Panc1 (cell line): ENCODE measurements around the gene DEFB132. TPM values are rescaled to one million over a fixed set of nuclear protein-coding genes. Genes with fewer than 3 reads are reported as not detected.

ENCODE experiments used
- ATAC-seq: fragments of 200-7000 bp; cut with Tn5 transposase; 2 replicates; pipeline ENCODE4 v1.9.1; 2020; ENCODE audit warnings: mild to moderate bottlenecking, moderate library complexity
- BruUV-seq: library from RNA; stranded (reverse); fragments of 400-500 nt; replicated peaks from 2 replicates; lab custom pipeline; 2021; lab: Mats Ljungman, UMichigan
- CTCF ChIA-PET: fragments of 300-600 bp; sonication (Branson Sonifier 250); formaldehyde crosslinking; loops from one replicate; lab custom pipeline; 2022; ENCODE audit warnings: antibody characterized with exemption; lab: Charles Lee
- POLR2A ChIA-PET: fragments of 300-600 bp; sonication (Branson Sonifier 250); formaldehyde crosslinking; loops from one replicate; lab custom pipeline; 2022; ENCODE audit warnings: antibody characterized with exemption; lab: Charles Lee
- DNase-seq: peaks from one replicate; pipeline ENCODE4 v3.0.0-alpha.2; 2010; ENCODE audit warnings: low read depth, low spot score
- H3K27ac ChIP-seq: 2 replicates; pipeline ENCODE4 v1.5.1; 2011; ENCODE audit warnings: mild to moderate bottlenecking, low read length, inconsistent platforms
- H3K27me3 ChIP-seq: fragments of 200-500 bp; sonication (Bioruptor generic); 2 replicates; pipeline ENCODE4 v1.6.0; 2014; ENCODE audit warnings: low read length, inconsistent platforms; ENCODE audit not compliant: control insufficient read depth, insufficient read depth
- H3K36me3 ChIP-seq: fragments of 200-500 bp; sonication (Bioruptor generic); 2 replicates; pipeline ENCODE4 v1.5.1; 2014; ENCODE audit warnings: inconsistent platforms, mild to moderate bottlenecking, low read length, moderate library complexity; ENCODE audit not compliant: control insufficient read depth, insufficient read depth
- H3K4me1 ChIP-seq: 2 replicates; pipeline ENCODE4 v1.5.1; 2011; ENCODE audit warnings: inconsistent platforms, mild to moderate bottlenecking, low read length, moderate library complexity; ENCODE audit not compliant: control insufficient read depth, insufficient read depth
- H3K4me3 ChIP-seq, 2 experiments: 2 replicates each; pipeline ENCODE4 v1.5.1; 2011 to 2012; ENCODE audit warnings: low read depth in 2 of 2, low read length in 2 of 2, mild to moderate bottlenecking in 2 of 2, inconsistent platforms in 1 of 2, moderate library complexity in 1 of 2
- H3K9me3 ChIP-seq: fragments of 200-500 bp; sonication (Bioruptor generic); 2 replicates; pipeline ENCODE4 v1.5.1; 2014; ENCODE audit warnings: low read depth, mild to moderate bottlenecking, inconsistent platforms, low read length, moderate library complexity; ENCODE audit not compliant: control insufficient read depth, insufficient read depth
- POLR2AphosphoS5 ChIP-seq: IDR thresholded peaks from 2 replicates; pipeline ENCODE4 v1.6.1; 2012; ENCODE audit warnings: mild to moderate bottlenecking, low read depth, low read length, moderate library complexity
- SIN3A ChIP-seq: IDR thresholded peaks from 2 replicates; pipeline ENCODE4 v1.6.1; 2012; ENCODE audit warnings: low read depth, mild to moderate bottlenecking, low read length, moderate library complexity, borderline replicate concordance; ENCODE audit not compliant: insufficient read depth
- TCF7L2 ChIP-seq: IDR thresholded peaks from 2 replicates; pipeline ENCODE4 v1.6.1; 2011; ENCODE audit warnings: mild to moderate bottlenecking, low read depth, low read length, inconsistent platforms
- in situ Hi-C: cut with HindIII; loops from 2 replicates; pipeline ENCODE4 v1.10.0; 2016; ENCODE audit warnings: low sequenced_read_pairs, low pct_unique_long_range_greater_than_20kb
- intact Hi-C: fragments of 100-400 bp; cut with micrococcal nuclease; formaldehyde crosslinking; loops from one replicate; pipeline ENCODE4 v1.10.0; 2022; ENCODE audit not compliant: unreplicated experiment
- total RNA-seq: library from RNA; stranded (reverse); gene quantifications from one replicate; pipeline ENCODE4 v1.2.1, GENCODE V29; 2021; ENCODE audit not compliant: unreplicated experiment
- TF ChIP-seq, protein P1 (sequence below), 2 experiments: IDR thresholded peaks; 2 replicates each; pipeline ENCODE4 v1.6.1; 2011 to 2012; ENCODE audit warnings: low read depth in 2 of 2, control low read depth in 1 of 2, low read length in 1 of 2, mild to moderate bottlenecking in 1 of 2, moderate library complexity in 1 of 2; ENCODE audit not compliant: insufficient read depth in 1 of 2
- TF ChIP-seq, protein P2 (sequence below): fragments of 450-650 bp; IDR thresholded peaks from 2 replicates; pipeline ENCODE4 v1.5.1; 2017; ENCODE audit warnings: mild to moderate bottlenecking

DEFB132 gene
- total RNA-seq, 1 experiment from 2014 or later = 0.10 TPM

DNA sequence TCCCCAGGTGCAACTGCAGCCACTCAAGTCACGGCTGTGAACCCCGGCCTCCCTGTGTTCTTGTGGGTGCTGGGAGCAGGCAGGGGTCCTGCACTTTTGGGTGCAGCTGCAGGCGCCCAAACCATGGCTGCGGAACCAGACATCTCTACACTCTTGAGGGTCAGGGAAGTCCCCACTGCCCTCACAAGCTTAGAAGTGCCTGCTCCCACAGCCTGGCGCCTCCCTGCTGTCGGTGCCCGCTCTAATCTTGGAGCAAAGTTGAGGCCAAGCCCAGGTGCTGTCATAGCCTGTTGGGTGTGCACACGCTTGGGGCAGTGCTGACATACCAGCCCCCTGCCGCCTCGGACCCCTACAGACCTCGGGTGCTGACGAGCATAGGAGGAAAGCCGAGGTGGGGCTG lies 6.2 kb downstream of the DEFB132 start:
- no peak overlapping the region for H3K4me3 ChIP-seq
- TF ChIP-seq SIN3A = no peak
- TF ChIP-seq, protein P1, sequence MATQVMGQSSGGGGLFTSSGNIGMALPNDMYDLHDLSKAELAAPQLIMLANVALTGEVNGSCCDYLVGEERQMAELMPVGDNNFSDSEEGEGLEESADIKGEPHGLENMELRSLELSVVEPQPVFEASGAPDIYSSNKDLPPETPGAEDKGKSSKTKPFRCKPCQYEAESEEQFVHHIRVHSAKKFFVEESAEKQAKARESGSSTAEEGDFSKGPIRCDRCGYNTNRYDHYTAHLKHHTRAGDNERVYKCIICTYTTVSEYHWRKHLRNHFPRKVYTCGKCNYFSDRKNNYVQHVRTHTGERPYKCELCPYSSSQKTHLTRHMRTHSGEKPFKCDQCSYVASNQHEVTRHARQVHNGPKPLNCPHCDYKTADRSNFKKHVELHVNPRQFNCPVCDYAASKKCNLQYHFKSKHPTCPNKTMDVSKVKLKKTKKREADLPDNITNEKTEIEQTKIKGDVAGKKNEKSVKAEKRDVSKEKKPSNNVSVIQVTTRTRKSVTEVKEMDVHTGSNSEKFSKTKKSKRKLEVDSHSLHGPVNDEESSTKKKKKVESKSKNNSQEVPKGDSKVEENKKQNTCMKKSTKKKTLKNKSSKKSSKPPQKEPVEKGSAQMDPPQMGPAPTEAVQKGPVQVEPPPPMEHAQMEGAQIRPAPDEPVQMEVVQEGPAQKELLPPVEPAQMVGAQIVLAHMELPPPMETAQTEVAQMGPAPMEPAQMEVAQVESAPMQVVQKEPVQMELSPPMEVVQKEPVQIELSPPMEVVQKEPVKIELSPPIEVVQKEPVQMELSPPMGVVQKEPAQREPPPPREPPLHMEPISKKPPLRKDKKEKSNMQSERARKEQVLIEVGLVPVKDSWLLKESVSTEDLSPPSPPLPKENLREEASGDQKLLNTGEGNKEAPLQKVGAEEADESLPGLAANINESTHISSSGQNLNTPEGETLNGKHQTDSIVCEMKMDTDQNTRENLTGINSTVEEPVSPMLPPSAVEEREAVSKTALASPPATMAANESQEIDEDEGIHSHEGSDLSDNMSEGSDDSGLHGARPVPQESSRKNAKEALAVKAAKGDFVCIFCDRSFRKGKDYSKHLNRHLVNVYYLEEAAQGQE (IDR thresholded peaks at IDR 0.05; ENCODE audit: insufficient read depth in 1 of 2, low read depth in 2 of 2, low read length in 1 of 2) = no peak
- TF ChIP-seq, protein P2, sequence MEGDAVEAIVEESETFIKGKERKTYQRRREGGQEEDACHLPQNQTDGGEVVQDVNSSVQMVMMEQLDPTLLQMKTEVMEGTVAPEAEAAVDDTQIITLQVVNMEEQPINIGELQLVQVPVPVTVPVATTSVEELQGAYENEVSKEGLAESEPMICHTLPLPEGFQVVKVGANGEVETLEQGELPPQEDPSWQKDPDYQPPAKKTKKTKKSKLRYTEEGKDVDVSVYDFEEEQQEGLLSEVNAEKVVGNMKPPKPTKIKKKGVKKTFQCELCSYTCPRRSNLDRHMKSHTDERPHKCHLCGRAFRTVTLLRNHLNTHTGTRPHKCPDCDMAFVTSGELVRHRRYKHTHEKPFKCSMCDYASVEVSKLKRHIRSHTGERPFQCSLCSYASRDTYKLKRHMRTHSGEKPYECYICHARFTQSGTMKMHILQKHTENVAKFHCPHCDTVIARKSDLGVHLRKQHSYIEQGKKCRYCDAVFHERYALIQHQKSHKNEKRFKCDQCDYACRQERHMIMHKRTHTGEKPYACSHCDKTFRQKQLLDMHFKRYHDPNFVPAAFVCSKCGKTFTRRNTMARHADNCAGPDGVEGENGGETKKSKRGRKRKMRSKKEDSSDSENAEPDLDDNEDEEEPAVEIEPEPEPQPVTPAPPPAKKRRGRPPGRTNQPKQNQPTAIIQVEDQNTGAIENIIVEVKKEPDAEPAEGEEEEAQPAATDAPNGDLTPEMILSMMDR = no peak
- no peak for TF ChIP-seq POLR2AphosphoS5
- TF ChIP-seq TCF7L2 = no peak
- ChIA-PET POLR2A (no interaction called here), CTCF (interaction anchor here (0.6 kb wide), 1 partner anchor 23 kb away, joined by 3 read pairs; no protein-coding TSS in a partner anchor)
- no peaks in the 10 kb centered on the region for H3K4me1 ChIP-seq
- H3K36me3 ChIP-seq = no peaks in the 10 kb centered on the region
- intact Hi-C loops (no loop called here), in situ Hi-C loops (no loop called here)
- H3K9me3 ChIP-seq = no peaks in the 10 kb centered on the region
- BruUV-seq = no TSS peak
- ATAC-seq = no peak
- no peak overlapping the region for H3K27ac ChIP-seq
- DNase-seq = no peak
- H3K27me3 ChIP-seq = no peaks in the 10 kb centered on the region; the same call in 1 of the 2 replicates

DNA sequence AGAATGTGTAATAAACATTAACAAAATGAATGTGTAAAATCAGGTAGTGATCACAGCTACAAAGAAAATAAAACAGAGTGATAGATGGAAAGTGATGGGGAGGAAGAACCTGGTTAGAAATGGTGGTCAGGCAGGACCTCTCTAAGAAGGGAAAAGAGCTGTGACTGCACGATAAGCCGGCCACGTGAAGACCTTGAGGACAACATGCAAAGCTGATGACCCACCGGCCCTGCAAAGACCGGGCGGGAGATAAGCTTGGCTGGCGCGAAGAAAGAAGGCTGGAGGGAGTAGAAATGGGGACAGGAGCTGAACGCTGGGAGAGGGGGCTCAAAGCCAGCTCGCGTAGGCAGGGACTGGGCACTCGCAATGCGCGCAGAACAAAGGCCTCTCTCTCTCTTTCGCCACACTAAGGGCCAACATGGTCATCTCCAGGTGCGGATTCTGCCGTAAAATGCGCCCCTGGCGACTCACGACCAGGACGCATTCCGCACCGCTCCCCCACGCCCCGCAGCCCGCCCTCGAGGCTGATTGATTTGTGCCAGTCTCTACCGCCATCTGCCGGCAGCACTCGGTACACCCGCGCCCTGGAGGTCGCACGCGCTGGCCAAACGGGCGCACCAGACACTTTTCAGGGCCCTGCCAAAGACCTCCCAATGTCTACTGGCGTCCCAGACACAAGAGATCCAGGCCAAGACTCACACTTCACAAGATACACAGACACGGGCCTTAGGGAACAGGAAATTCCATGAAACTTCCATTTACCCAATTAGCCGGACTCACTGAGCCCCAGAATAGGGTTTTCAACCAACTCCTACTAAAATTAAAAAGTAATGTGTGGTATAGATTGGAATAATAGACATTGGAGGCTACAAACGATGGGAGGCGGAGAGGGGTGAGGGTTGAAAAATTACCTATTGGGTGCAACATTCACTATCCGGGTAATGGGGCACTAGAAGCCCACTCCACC lies 9.4 kb downstream of the DEFB132 start:
- H3K4me3 ChIP-seq = peak overlapping the region; percentile 44 to 59
- DNase-seq = no peak
- ChIA-PET POLR2A (no interaction called here), CTCF (interaction anchor here (1.2 kb wide), 1 partner anchor 64 kb away, joined by 4 read pairs; no protein-coding TSS in a partner anchor)
- no peaks in the 10 kb centered on the region for H3K4me1 ChIP-seq
- peak overlapping the region; percentile 71 for H3K27ac ChIP-seq
- TF ChIP-seq POLR2AphosphoS5 (no peak), TCF7L2 (peak; percentile 54; the same call in 1 of the 2 replicates), SIN3A (no peak)
- TF ChIP-seq, protein P1 (IDR thresholded peaks at IDR 0.05; ENCODE audit: insufficient read depth in 1 of 2, low read depth in 2 of 2, low read length in 1 of 2) = peak in 1 of 2 experiments; percentile 8; a peak in 1 of 4 replicates
- TF ChIP-seq, protein P2 = peak; percentile 97
- H3K36me3 ChIP-seq = no peaks in the 10 kb centered on the region
- intact Hi-C loops = no loop called here
- in situ Hi-C loops = no loop called here
- no peaks in the 10 kb centered on the region for H3K27me3 ChIP-seq
- no peaks in the 10 kb centered on the region for H3K9me3 ChIP-seq
- peak; percentile 91 for ATAC-seq
- BruUV-seq = no TSS peak
